Activated T-cell treated with anti-CD3 and anti-CD28 coated beads, Interleukin-2, amount 50 U/mL, for 72 hours (primary cell): ENCODE measurements around the gene RAB18. TPM values are rescaled to one million over a fixed set of nuclear protein-coding genes. Genes with fewer than 3 reads are reported as not detected.
"Not testable (repeated sequence)": the region's sequence is repeated elsewhere in the genome, so short reads cannot be mapped to it uniquely, and the experiment has no call there.

Experiments used
- ATAC-seq, 2 donors: fragments of 150-1000 bp; cut with Tn5 transposase; replicated peaks in 1 of 2; 2 replicates each; pipeline ENCODE4 v1.10.0; 2021; ENCODE audit warnings: moderate library complexity in 2 of 2, mild to moderate bottlenecking in 1 of 2
- DNase-seq, 2 donors: peaks; one replicate each; pipeline ENCODE4 v3.0.0; 2021 to 2022; ENCODE audit warnings: mixed read lengths in 1 of 2
- H3K27ac Mint-ChIP-seq: one replicate; pipeline ENCODE4 v1.8.0; 2022; ENCODE audit warnings: mild to moderate bottlenecking, moderate library complexity, mixed read lengths
- H3K27me3 Mint-ChIP-seq: one replicate; pipeline ENCODE4 v1.8.0; 2022; ENCODE audit warnings: low read depth, mixed read lengths
- H3K36me3 Mint-ChIP-seq, 2 donors: one replicate each; pipeline ENCODE4 v1.8.0; 2022; ENCODE audit warnings: mixed read lengths in 2 of 2, mild to moderate bottlenecking in 1 of 2; ENCODE audit not compliant: insufficient read depth in 2 of 2
- H3K4me1 Mint-ChIP-seq: one replicate; pipeline ENCODE4 v1.8.0; 2022; ENCODE audit warnings: low read depth, mixed read lengths
- H3K4me3 Mint-ChIP-seq, 2 donors: one replicate each; pipeline ENCODE4 v1.8.0; 2022; ENCODE audit warnings: mild to moderate bottlenecking in 2 of 2, mixed read lengths in 2 of 2, moderate library complexity in 2 of 2
- H3K9me3 Mint-ChIP-seq, 2 donors: one replicate each; pipeline ENCODE4 v1.8.0; 2022; ENCODE audit warnings: mixed read lengths in 2 of 2
- total RNA-seq, 2 donors: library from RNA; stranded (reverse); gene quantifications; one replicate each; pipeline ENCODE4 v1.2.3, GENCODE V29; 2022

RAB18 gene
- total RNA-seq, 2 donors from 2014 or later, result 51.7 to 68.5 TPM

- not testable (repeated sequence) for DNase-seq, ATAC-seq, H3K4me1 Mint-ChIP-seq, H3K27me3 Mint-ChIP-seq, H3K9me3 Mint-ChIP-seq, H3K36me3 Mint-ChIP-seq, H3K27ac Mint-ChIP-seq, H3K4me3 Mint-ChIP-seq
Observed at GRCh38 chr10:27577038-27577437, 72.9 kb downstream of the RAB18 start.

GRCh38 chr10:27578316-27578715 is 74.2 kb downstream of the RAB18 start:
- Mint-ChIP-seq H3K9me3 (no peaks in the 10 kb centered on the region), H3K27me3 (no peaks in the 10 kb centered on the region), H3K27ac (no peak overlapping the region), H3K4me1 (no peaks in the 10 kb centered on the region), H3K36me3 (no peaks in the 10 kb centered on the region), H3K4me3 (no peak overlapping the region)
- DNase-seq, result no peak
- ATAC-seq, result no peak

GRCh38 chr10:27581225-27581624 is 77.1 kb downstream of the RAB18 start:
- H3K9me3 Mint-ChIP-seq, result no peaks in the 10 kb centered on the region
- no peak overlapping the region for H3K4me3 Mint-ChIP-seq
- H3K27me3 Mint-ChIP-seq, result no peaks in the 10 kb centered on the region
- ATAC-seq, result no peak
- no peaks in the 10 kb centered on the region for H3K36me3 Mint-ChIP-seq
- no peak for DNase-seq
- H3K27ac Mint-ChIP-seq, result no peak overlapping the region
- no peaks in the 10 kb centered on the region for H3K4me1 Mint-ChIP-seq

- DNase-seq (no peak), ATAC-seq (no peak)
- Mint-ChIP-seq H3K4me1 (no peaks in the 10 kb centered on the region), H3K27me3 (peaks cover 9% of the 10 kb centered on the region), H3K36me3 (peaks cover 4 to 6% of the 10 kb centered on the region in 2 donors), H3K27ac (no peak overlapping the region), H3K4me3 (no peak overlapping the region), H3K9me3 (peaks cover 3 to 8% of the 10 kb centered on the region in 2 donors)
Observed at GRCh38 chr10:27584302-27584701, 80.2 kb downstream of the RAB18 start.

Other genes with a start within 250 kb of the RAB18 start
- 1 to 10 TPM; 1.0 to 2.2 TPM for gene MKX, start 241.5 kb downstream of the RAB18 start, total RNA-seq